ENCODE results near the gene CNIH4.

CNIH4 gene

GRCh38 chr1:224329842-224330753, 26.6 kb upstream of the CNIH4 start, which contains the start of gene NVL:
Gene NVL (minus strand): TSS chr1:224330172. CDS start chr1:224330127, 45 bp downstream.
- Histone ChIP-seq H3K4me1 (ENCODE audit: control insufficient read depth, insufficient read depth, low read length) (peaks cover 3% of the 10 kb centered on the region; the same call in 1 of the 2 replicates), H3K9me3 (ENCODE audit: control insufficient read depth, insufficient read depth, low read depth, low read length) (no peaks in the 10 kb centered on the region), H3K27ac (ENCODE audit: extremely low read depth, low read depth, low read length) (peak within 1 kb of the TSS; percentile 97), H3K4me3 (ENCODE audit: low read depth, low read length) (peak within 1 kb of the TSS; percentile 79), H3K36me3 (ENCODE audit: control insufficient read depth in 2 of 2, insufficient read depth in 1 of 2, low read length in 2 of 2) (peaks cover 16 to 17% of the 10 kb centered on the region in 2 experiments; a peak in 2 of 3 replicates)
- ChIA-PET POLR2A (interaction anchor here (0.6 to 1.7 kb wide), 12 partner anchors 9 to 630 kb away, joined by 3 to 10 read pairs (median 4); partner anchors contain the start of gene DEGS1), CTCF (interaction anchor here (0.5 to 2.2 kb wide), 8 partner anchors 15 to 622 kb away, joined by 3 to 15 read pairs (median 4); no protein-coding TSS in a partner anchor)
- TF ChIP-seq ZBTB17 (tag by site-specific recombination; IDR thresholded peaks at IDR 0.05) (peak; percentile 91), SP3 (tag by site-specific recombination; IDR thresholded peaks at IDR 0.05) (peak; percentile 71; the same call in 1 of the 2 replicates), FEZF1 (tag by site-specific recombination; IDR thresholded peaks at IDR 0.05) (0 out of 2 replicates have a peak, but pooled peaks have one; percentile 23), SCRT2 (tag by site-specific recombination; IDR thresholded peaks at IDR 0.05) (0 out of 2 replicates have a peak, but pooled peaks have one; percentile 43), GLI4 (tag by site-specific recombination; IDR thresholded peaks at IDR 0.05) (peak; percentile 56; the same call in 1 of the 2 replicates), ZNF660 (tag by site-specific recombination; IDR thresholded peaks at IDR 0.05) (peak; percentile 98), AEBP2 (tag by site-specific recombination; IDR thresholded peaks at IDR 0.05; ENCODE audit: borderline replicate concordance) (0 out of 2 replicates have a peak, but pooled peaks have one; percentile 1), ZNF394 (tag by site-specific recombination; IDR thresholded peaks at IDR 0.05; ENCODE audit: borderline replicate concordance) (peak; percentile 75), ZNF391 (tag by site-specific recombination; IDR thresholded peaks at IDR 0.05; ENCODE audit: borderline replicate concordance, low read depth) (peak; percentile 72; the same call in 1 of the 2 replicates), ZNF558 (tag by site-specific recombination; IDR thresholded peaks at IDR 0.05) (peak; percentile 72; the same call in 1 of the 2 replicates), ZEB2 (tag by site-specific recombination; IDR thresholded peaks at IDR 0.05) (peak; percentile 95), ZNF214 (tag by site-specific recombination; IDR thresholded peaks at IDR 0.05; ENCODE audit: borderline replicate concordance) (no peak), ZNF24 (tag by site-specific recombination; IDR thresholded peaks at IDR 0.05) (peak; percentile 89), ZNF155 (tag by site-specific recombination; IDR thresholded peaks at IDR 0.05) (no peak), ZNF449 (tag by site-specific recombination; IDR thresholded peaks at IDR 0.05) (peak; percentile 79), ZBTB7A (tag by site-specific recombination; IDR thresholded peaks at IDR 0.05; ENCODE audit: low read depth) (no peak), ZNF138 (tag by site-specific recombination; IDR thresholded peaks at IDR 0.05; ENCODE audit: borderline replicate concordance) (no peak; the same call in 1 of the 2 replicates), ZSCAN30 (tag by site-specific recombination; IDR thresholded peaks at IDR 0.05) (peak; percentile 81; the same call in 1 of the 2 replicates), GLI2 (tag by site-specific recombination; IDR thresholded peaks at IDR 0.05; ENCODE audit: borderline replicate concordance, low read depth) (peak; percentile 48; the same call in 1 of the 2 replicates), HIC1 (tag by site-specific recombination; IDR thresholded peaks at IDR 0.05) (no peak), ZNF202 (tag by site-specific recombination; IDR thresholded peaks at IDR 0.05; ENCODE audit: borderline replicate concordance) (no peak), ZNF19 (tag by site-specific recombination; IDR thresholded peaks at IDR 0.05; ENCODE audit: low read depth) (no peak), ZFP37 (tag by site-specific recombination; IDR thresholded peaks at IDR 0.05) (peak; percentile 89), ZNF548 (tag by site-specific recombination; IDR thresholded peaks at IDR 0.05) (no peak), ZNF23 (tag by site-specific recombination; IDR thresholded peaks at IDR 0.05; ENCODE audit: borderline replicate concordance) (no peak), ZNF670 (tag by site-specific recombination; IDR thresholded peaks at IDR 0.05; ENCODE audit: low read depth) (no peak), ZNF830 (tag by site-specific recombination; IDR thresholded peaks at IDR 0.05; ENCODE audit: low read depth) (no peak), ZNF416 (tag by site-specific recombination; IDR thresholded peaks at IDR 0.05) (no peak), ZNF274 (IDR thresholded peaks at IDR 0.05; ENCODE audit: low read length) (no peak), ZNF274 (tag by site-specific recombination; IDR thresholded peaks at IDR 0.05; ENCODE audit: borderline replicate concordance) (no peak)

Measured in HEK293 (cell line).